GM18499 (cell line): ENCODE measurements around the gene ACRBP.
"Not testable (repeated sequence)": the region's sequence is repeated elsewhere in the genome, so short reads cannot be mapped to it uniquely, and the experiment has no call there.

Experiments
- ATAC-seq: cut with Tn5 transposase; IDR thresholded peaks from one replicate; pipeline ENCODE4 v1.9.1; 2021; ENCODE audit warnings: moderate number of reproducible peaks; ENCODE audit not compliant: insufficient read depth, unreplicated experiment

Gene ACRBP

DNA sequence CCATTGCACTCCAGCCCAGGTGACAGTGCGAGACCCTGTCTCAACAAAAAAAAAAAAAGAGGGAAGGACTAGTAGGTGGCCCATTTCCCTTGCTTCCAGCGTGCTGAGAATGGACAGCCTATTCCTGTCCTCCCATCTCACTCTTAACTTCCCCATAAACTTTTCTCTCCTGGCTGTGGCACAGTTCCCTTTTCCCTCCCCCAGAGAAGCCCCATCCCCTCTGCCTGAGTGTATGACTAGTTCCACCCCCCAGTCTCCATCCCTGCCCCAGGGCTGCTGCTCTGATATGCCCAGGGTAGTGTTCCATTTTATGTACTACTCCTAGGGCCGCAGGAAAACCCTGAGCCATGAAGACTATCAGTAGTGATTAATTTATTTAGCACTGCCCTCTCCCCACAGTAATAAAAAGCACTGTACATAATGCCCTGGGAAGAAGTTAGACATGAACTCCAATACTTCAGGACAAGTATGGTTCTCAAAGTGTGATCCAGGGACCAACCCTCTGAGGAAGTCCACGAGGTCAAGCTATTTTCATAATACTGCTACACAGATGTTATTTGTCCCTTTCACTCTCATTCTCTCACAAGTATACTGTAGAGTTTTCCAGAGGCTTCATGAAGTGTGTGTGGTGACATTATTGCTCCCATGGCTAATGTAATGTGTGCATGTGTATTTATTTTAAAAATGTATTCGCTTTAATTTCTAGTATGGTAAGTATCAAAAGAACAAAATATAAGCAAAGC, 28.6 kb downstream of the ACRBP start:
- ATAC-seq: no peak

DNA sequence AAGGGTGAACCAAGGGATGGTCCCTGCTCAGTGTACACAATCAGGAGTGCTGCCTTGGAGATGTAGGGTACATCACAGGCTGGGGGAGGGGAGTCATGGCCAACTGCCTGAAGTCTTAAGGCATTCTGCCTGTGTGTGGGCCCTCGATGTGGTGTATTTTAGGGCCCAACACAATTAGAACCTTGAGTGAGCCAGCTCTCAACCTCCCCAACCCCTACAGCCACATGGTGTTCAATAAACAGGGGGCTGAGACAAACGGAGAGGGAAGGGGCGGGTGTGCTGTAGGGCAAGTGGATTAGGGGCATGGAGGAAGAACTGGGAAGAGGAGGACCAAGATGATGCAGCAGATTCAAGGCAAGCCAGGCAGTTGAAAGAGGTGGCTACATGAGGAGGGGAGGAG, 31.4 kb downstream of the ACRBP start:
- no peak for ATAC-seq

DNA sequence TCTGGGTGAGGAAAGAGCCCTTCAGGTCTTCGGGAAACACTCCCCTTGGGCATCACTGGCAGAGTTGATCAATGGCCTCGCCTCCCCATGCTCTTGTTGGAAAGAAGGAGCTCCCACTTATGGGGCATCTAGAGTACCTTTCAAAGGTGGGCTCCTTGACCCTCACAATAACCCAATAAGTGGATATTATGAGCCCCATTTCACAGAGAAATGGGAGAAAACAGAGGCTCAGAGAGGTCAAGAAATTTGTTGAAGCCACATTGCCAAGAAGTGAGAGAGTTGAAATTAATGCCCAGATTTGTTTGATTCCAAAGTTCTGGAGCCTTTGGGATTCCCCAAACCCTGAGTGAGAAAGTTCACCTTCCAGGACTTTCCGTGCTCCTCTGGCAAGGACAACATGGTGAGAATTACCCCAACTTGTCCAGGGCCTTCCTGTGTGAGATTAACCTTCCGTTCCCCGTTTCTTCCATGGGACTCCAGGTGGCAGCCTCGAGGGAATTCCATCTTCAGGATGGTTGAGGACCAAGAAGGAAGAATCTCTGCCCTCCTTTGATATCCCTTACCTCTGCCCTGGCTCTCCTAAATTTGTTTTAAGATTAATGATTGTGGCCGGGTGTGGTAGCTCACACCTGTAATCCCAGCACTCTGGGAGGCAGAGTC, 32.6 kb downstream of the ACRBP start:
- no peak for ATAC-seq

DNA sequence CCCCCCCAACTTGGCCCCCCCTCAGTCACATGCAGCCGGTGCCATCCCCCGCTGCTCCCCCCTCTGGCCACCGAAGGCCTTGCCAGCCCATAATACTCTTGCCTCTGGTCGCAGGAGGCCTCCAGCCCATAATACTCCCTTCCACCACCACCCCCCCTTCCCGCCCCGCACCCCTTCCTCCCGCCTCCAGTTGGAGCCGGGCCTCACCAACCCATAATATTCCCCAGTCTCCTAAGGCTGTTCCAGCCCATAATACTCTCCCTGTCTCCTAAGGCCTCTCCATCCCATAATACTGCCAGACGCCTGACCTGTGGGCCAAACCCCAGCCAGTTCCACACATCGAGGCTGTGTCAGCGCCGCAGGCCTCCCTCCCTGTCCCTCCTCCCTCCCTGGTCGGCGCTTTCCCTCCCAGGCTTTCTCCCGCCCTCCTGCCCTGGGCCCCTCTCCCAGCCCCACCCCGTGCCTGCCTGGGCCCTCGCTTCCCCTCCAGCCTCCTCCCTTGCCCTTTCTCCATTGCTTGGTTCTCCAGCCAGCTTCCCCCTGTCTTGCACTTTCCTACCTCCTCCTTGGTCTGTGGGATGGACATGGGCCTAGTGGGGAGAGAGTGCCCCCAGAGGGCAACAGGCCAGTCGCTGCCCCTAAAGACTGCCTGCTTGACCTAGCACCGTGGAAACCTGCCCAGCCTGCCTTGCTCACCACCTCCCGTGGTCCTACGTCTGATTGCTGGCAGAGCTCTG, 33.3 kb downstream of the ACRBP start:
- ATAC-seq: no peak

DNA sequence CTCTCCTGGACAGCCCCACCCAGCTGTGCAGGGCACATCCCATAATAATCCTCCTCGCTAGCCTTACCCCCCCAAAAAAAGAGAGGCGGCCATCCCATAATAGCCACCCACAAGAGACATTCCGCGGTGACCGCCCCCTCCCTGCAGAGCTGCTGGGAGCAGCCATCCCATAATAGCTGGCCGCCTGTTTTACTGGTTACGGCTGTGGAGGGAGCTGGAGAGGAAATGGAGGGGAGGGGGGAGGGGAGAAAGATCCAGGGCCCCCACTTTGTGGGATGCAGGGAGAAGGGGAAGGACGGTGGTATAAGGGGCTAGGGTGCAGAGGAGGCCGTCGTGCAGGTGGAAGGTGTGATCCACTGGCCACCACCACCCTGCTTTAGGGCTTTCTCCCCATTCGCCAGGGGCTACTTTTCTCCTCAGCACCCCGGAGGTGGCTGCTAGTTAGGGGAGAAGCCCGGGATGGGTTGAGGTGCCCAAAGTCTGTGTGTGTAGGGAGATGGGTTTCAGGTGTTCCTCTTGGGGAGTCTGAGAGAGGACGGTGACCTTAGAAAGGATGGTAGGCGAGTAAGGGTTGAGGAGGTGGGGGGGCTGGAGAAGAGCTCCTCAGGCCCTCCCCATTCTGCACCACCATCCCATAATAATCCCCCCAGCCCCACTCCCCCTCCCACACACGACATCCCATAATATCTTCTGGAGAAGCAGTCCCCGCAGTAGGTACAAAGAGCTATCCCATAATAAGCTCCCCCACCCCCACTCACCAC, 34.0 kb downstream of the ACRBP start:
- ATAC-seq: no peak

DNA sequence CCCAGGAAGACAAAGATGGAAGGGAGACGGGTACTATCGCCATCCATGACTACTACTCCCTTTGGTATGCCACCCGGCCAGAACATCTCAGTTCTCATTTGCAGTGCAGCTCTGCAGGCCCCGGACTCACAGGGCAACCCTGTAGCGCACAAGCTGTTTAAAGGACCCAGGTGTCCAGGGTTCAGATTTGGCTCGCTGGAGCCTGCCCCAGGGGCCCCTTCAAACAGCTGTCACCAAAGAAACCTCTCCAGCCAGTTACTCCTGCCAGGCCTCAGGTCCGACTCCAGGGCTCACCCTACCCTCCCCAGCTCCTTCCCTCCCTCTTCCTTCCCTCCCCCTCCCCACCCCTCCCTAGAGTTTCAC, 34.6 kb downstream of the ACRBP start:
- ATAC-seq: no peak

DNA sequence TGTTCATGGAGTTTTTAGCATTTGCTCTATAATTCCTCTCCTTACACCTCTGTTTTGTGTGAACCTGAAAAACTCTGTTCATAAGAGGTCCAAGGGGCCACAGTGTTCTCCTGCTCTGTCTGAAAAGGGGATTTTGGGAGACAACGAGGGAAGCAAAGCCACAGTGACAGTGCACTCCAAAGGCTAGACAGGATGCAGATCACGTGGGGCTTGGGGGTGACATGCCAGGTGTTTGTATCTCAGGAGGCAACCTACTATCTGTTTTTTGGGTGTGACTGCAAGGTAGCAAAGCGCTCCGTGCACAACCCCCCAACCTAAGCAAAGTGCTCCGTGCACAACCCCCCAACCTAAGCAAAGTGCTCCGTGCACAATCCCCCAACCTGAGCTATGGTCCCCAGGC, 35.0 kb downstream of the ACRBP start:
- ATAC-seq: no peak

DNA sequence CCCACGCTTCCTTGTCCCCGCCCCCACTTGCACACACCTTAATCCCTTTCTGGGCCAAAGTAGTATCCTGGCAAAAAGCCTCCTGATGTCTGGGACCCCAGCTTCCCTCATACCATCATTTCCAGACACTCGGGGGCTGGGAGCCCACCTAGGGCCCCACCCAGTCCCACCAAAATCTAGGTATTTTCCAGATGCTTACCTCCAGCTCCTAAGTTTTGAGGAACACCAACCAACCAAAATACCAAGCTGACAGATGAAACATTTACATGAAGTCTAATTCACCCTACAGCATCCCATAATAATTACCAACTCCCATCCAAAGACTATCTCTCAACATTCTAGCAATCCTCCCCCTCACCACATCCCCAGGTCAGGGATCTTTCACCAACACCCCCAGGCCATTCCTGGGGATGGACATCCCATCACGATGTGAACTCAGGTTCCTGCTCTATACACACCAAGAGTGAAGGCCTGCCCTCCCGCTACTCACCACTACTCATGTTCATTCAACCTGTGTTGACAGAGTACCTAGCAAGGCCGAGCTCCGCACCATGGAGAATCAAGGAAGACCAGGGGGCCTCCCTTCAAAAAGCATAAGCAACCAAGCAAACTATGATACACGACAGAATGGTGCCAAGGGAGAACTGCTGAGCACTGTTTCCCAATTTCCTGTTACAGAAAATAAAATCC, 38.5 kb downstream of the ACRBP start:
- no peak for ATAC-seq

DNA sequence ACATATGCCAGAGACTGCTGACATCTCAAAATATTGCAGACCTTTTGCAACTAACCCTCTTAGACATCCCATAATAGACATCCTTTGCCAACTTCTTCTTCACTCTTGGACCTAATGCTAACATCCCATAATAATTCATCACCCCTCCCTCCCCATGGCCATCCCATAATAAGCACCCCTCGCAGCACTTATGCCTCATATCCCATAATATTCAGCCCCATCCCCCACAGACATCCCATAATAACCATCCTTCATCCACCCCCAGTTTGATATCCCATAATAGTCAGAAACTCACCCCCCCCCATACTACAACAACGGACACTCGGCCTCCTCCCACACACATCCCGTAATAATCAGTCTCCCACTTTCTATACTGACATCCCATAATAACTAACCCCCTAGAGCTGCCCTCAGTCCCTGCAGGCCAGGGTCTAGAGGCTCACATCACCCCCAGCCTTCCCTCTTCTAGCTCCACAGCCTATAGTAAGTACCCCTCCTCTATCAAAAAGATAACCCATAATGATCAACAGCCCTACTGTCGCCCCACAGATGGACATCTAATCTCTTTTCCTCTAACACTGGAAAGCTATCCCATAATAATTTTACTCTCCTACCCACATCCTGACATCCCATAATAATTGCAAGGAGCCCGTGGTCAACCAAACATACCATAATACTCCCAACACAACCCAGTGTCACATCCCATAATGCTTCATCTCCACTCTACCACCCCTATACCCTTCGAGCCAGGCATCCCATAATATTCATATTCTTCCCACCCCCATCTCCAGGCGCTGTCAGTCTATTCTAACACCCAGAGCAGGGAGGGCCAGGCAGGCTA, 39.3 kb downstream of the ACRBP start:
- no peak for ATAC-seq

DNA sequence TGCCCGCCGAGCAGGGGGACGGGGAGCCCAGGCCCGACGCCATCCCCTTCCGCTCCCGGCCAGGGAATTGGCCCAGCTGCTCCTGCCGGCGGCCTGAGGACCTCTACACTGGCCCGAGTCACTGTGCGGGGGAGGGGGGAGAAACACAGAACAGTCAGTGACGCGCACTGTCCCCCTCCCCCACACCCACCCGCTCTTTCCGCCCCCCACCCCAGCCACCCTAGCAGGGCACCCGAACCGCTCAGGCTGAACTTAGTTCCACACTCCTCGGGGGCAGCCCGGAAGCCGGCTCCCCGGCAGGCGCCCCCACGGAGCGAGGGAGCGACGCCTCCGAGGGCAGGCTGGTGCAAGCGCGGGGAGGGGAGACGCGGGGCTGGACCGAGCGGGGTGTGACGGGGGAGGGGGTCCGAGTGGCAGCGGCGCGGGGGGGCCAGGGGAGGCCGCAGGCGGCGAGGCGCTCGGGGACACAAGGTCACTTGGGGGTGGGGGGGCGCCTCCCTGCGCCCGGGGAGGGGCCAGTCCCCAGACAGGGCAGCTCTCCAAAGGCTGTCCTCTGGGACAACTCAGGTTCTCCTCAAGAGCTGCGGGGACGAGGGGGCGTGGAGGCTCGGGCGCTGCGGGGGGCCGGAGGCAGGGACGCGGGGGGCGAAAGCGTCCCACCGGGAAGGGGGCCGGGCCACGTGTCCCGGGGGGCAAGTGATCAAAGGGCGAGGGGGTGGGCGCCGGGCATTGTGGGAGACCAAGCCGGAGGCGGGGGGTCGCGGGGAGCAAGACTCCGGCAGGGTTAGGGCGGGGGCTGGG, 40.7 kb downstream of the ACRBP start:
- ATAC-seq: no peak

DNA sequence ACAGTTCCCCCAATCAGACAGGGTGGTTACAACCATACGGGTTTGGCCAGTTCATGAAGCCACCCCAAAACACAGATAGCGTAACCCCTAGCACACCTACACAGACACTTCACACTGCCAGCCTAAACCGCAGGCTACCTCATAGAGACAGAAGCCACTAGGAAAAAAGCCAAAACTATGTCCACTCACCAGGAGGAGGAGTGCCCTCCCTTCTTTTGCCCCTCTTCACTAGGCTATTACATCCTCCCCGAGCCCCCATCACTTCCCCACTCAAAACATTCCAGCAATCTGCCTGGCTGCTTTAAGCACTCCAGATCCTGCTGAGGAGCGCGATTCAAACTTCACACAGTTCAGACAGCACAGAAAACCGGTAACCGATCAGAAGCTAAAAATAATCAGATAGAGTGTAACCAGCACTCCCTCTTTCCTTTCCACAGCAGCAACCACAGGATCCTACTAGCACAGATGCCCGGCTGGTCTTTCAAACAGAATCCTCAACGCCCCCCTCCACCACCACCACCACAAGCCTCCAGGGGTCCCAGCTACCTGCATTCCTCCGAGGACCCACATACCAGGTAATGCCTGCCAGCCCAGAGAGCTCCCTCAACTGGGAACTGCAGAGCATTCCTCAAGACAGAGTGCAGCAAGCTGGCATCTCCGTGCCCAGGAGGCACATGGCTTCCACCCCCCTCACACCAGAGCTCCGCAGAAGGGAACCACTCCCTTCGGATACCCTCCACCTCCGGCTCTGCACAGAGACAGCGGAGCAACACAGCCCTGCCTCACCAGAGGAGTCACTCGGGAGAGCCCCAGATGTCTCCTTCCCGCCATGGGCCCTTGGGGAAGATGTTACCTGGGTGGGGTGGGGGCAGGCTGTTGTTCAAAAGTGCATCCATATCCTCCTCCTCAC, 41.6 kb downstream of the ACRBP start:
- ATAC-seq: no peak

DNA sequence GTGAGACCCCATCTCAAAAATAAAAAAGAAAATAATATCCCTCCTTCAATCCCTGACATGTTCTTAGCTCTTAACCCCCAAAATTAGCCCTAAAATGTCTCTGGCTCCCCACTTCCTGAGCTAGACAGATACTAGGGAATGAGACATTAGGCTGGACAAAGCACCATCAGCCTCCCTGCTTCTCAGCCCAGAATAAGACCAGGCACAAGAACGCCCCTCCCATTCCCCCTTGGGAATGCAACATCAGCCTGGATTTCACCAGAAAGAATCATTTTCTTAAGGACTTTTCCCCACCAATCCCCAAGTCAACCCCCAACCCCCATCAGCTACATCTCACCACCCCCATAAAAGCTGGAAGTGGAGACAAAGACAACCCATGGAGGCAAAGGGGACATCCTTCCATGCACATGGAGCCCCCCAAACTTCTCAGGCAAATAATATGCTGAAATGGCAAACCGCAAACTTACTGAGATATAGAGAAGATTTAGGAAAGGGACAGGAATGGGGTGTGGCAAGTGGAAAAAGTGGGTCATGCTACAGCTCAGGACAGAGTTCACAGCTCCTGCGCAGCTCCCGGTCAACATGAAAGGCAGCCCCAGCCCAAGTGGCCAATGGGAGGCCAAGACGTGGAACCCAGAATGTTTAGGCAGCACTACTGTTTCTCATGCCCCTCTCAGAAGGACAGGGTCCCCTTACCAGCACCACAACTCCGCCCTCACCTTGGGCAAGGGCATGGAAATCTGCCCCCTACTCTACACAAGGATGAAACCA, 42.8 kb downstream of the ACRBP start:
- ATAC-seq: no peak

DNA sequence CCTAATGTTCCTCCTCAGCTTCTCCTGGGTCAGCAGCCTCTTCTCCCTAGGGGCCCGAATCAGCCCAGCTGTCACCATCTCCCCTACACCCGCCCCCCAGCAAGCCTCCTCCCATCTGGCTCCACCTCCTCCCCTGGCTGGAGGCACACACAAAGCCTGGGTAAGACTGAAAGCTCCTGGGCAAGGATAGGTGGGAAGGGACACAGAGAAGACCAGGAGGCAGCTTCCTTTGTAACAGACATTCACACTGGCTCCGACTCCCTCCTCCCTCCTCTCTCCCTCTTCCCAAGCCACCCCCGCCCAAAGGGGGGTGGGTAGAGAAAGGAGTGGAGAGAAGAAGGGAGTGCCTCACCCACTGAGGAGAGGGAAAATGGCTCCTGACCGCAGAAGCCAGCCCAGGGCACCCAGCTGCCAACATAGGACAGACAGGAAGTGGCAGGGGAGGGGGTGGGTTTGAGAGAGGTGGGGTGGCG, 44.1 kb downstream of the ACRBP start:
- no peak for ATAC-seq

DNA sequence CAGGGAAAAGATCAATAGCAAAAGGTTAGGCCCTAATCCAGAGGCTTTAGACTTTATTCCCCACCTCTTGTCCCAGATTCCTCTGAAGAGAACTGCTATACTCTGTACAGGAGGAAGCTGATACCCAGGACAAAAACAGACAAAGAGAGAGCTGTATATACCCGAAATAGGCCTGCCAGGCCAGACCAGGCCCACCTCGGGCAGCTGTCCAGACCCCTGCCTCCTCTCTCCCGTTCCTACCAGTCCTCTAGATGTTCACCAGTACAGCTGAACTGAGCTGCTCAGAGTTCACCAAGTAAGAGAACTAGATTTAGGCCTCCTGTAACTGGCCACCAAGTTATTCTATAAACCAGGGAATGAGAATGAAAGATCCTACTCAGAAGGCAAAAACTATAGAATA, 44.7 kb downstream of the ACRBP start:
- no peak for ATAC-seq

DNA sequence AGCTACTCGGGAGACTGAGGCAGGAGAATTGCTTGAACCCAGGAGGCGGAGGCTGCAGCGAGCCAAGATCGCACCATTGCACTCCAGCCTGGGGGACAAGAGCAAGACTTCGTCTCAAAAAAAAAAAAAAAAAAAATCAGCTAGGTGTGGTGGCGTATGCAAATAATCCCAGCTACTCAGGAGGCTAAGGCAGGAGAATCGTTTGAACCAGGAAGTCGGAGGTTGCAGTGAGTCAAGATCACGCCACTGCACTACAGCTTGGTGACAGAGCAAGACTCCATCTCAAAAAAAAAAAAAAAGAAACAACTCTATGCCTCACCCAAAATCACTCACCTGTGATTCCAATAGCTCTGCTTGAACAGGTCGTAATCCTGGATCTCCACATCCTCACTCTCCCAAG, 51.6 kb downstream of the ACRBP start:
- ATAC-seq: not testable (repeated sequence)

DNA sequence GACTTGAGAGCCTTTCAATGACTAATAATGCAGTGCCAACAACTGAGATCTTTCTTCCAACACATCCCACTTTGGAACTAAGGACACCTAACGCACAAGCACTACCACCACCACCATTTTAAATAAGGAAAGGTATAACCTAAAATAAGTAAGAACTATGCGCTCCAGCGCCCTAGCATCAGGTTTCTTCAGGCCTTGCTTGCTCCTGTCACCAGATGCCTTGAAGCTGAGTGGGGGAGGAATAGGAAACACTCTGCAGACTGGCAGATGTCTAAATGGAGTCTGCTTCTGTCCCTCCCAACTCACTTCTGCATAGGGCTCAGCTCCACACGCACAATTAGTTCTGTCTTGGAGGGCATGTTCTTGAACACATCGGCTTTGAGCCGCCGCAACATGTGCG, 55.1 kb downstream of the ACRBP start:
- ATAC-seq: no peak
